A549 (cell line): ENCODE results near the gene LIN7B. TPM values are rescaled to one million over a fixed set of nuclear protein-coding genes. Genes with fewer than 3 reads are reported as not detected.

Experiments
- ATAC-seq, 2 experiments: fragments of 200-7000 bp in 1 of 2; fragments of >200 bp in 1 of 2; cut with Nextera tagmentation in 1 of 2; cut with Tn5 transposase in 1 of 2; 3 replicates each; pipeline versions ENCODE4 v1.8.0 to v1.9.1; 2018 to 2020; ENCODE audit warnings: mild to moderate bottlenecking in 1 of 2, moderate library complexity in 1 of 2
- CTCF ChIA-PET: fragments of 300-600 bp; sonication (Branson Sonifier 250); formaldehyde crosslinking; extraction: SDS; loops from one replicate; lab custom pipeline; 2021; ENCODE audit warnings: antibody characterized with exemption, inconsistent platforms; lab: Yijun Ruan, JAX
- POLR2A ChIA-PET: fragments of 350-600 bp; formaldehyde crosslinking; extraction: SDS; loops from one replicate; lab custom pipeline; 2021; ENCODE audit warnings: antibody characterized with exemption, inconsistent platforms; lab: Yijun Ruan, JAX
- DNase-seq, 2 experiments: peaks; one replicate each; pipeline versions ENCODE4 v3.0.0 to v3.0.0-alpha.2; 2011 to 2016; ENCODE audit warnings: low read depth in 1 of 2, low spot score in 1 of 2
- FAIRE-seq: peaks from 2 replicates; lab custom pipeline; 2011; peaks lifted over from hg19 to GRCh38; lab: Jason Lieb, UNC
- H3K27ac ChIP-seq, 2 experiments: fragments of >200 bp; sonication (Bioruptor Twin); formaldehyde crosslinking; 3 replicates each; pipeline ENCODE4 v1.5.1; 2016 to 2017
- H3K4me1 ChIP-seq: fragments of >200 bp; sonication (Bioruptor Twin); formaldehyde crosslinking; 3 replicates; pipeline ENCODE4 v1.6.1; 2016
- H3K4me2 ChIP-seq: fragments of >200 bp; sonication (Bioruptor Twin); formaldehyde crosslinking; 3 replicates; pipeline ENCODE4 v1.6.1; 2016
- H3K4me3 ChIP-seq: fragments of >200 bp; sonication (Bioruptor Twin); formaldehyde crosslinking; 3 replicates; pipeline ENCODE4 v1.5.1; 2016
- H3K9me3 ChIP-seq: fragments of >200 bp; sonication (Bioruptor Twin); formaldehyde crosslinking; 3 replicates; pipeline ENCODE4 v1.6.1; 2016
- ATOH8 ChIP-seq: fragments of 250-450 bp; sonication (Bioruptor Pico); IDR thresholded peaks from 2 replicates; pipeline ENCODE4 v1.5.0; 2020; ENCODE audit warnings: low read depth, mild to moderate bottlenecking, moderate library complexity
- EHMT2 ChIP-seq: fragments of 200-600 bp; sonication (generic); IDR thresholded peaks from 2 replicates; pipeline ENCODE4 v1.6.1; 2016; ENCODE audit warnings: antibody characterized with exemption, low read depth, mild to moderate bottlenecking, moderate library complexity
- HMGXB4 ChIP-seq: fragments of 250-450 bp; sonication (Bioruptor Pico); IDR thresholded peaks from 2 replicates; pipeline ENCODE4 v1.5.0; 2021; ENCODE audit warnings: mild to moderate bottlenecking, moderate library complexity, borderline replicate concordance
- HOXA7 ChIP-seq: fragments of 250-450 bp; sonication (Bioruptor Pico); IDR thresholded peaks from 2 replicates; pipeline ENCODE4 v1.5.0; 2020; ENCODE audit warnings: mild to moderate bottlenecking, moderate library complexity
- HOXB5 ChIP-seq: fragments of 250-450 bp; sonication (Bioruptor Pico); IDR thresholded peaks from 2 replicates; pipeline ENCODE4 v1.5.0; 2020; ENCODE audit warnings: mild to moderate bottlenecking, moderate library complexity
- POLR2A ChIP-seq: IDR thresholded peaks from 2 replicates; pipeline ENCODE4 v1.6.1; 2012; ENCODE audit warnings: mild to moderate bottlenecking, low read length
- REST ChIP-seq: fragments of 200-600 bp; sonication (generic); IDR thresholded peaks from 2 replicates; pipeline ENCODE4 v1.6.1; 2016; ENCODE audit warnings: antibody characterized with exemption, mild to moderate bottlenecking, moderate library complexity
- SREBF2 ChIP-seq: fragments of 450-650 bp; IDR thresholded peaks from 2 replicates; pipeline ENCODE4 v1.6.1; 2014; ENCODE audit warnings: mild to moderate bottlenecking, moderate library complexity
- TFCP2L1 ChIP-seq: fragments of 250-450 bp; sonication (Bioruptor Pico); IDR thresholded peaks from 2 replicates; pipeline ENCODE4 v1.5.0; 2021; ENCODE audit warnings: mild to moderate bottlenecking
- USF2 ChIP-seq: fragments of 450-650 bp; IDR thresholded peaks from 2 replicates; pipeline ENCODE4 v1.6.1; 2014; ENCODE audit warnings: antibody characterized with exemption
- WGBS: methylation state at CpG from one replicate; pipeline ENCODE4 v1.1.6; 2017; ENCODE audit errors: missing lambda C conversion rate; 5-methylcytosine and 5-hydroxymethylcytosine counted together
- polyA plus RNA-seq, 4 experiments: library from polyadenylated mRNA; depleted of rRNA in 3 of 4; stranded (reverse); fragments of >200 nt; fragmentation: RNase III in 1 of 4; extraction: RNeasy Plus Mini Kit Qiagen cat#74134 plus additional on column Dnase treatment in 1 of 4; gene quantifications; 2 replicates in 3 of 4; 3 replicates in 1 of 4; pipeline ENCODE4 v1.2.3, GENCODE V29; 2011 to 2017

Gene LIN7B
- polyA plus RNA-seq, 2 of the 4 experiments (the other 2 are of a cell fraction): 5.4 to 7.1 TPM

GRCh38 chr19:49148044-49148682 is 34.0 kb downstream of the LIN7B start:
- Histone ChIP-seq H3K9me3 (no peaks in the 10 kb centered on the region), H3K4me1 (peaks cover 31% of the 10 kb centered on the region), H3K4me2 (peak overlapping the region; percentile 100; the same call in 2 of the 3 replicates), H3K27ac (no peak overlapping the region), H3K4me3 (no peak overlapping the region)
- FAIRE-seq (no peak), DNase-seq (no peak), ATAC-seq (no peak)
- no peak for TF ChIP-seq HOXB5
- no peak for TF ChIP-seq ATOH8
- TF ChIP-seq EHMT2: no peak
- TF ChIP-seq HOXA7 (CRISPR knock-in tag): no peak
- no peak for TF ChIP-seq SREBF2
- no peak for TF ChIP-seq TFCP2L1 (CRISPR knock-in tag)
- CTCF ChIA-PET: interaction anchor here (0.6 to 15.0 kb wide), 11 partner anchors 19 to 515 kb away, joined by 3 to 298 read pairs (median 7); partner anchors contain the start of genes LIN7B and PPFIA3
- 76% methylated on average over 11 of the region's 11 CpGs for WGBS
- POLR2A ChIA-PET: interaction anchor here (0.6 to 2.7 kb wide), 2 partner anchors 20 to 68 kb away, joined by 3 to 14 read pairs; no protein-coding TSS in a partner anchor

- Histone ChIP-seq H3K4me2 (peak overlapping the region; percentile 100), H3K4me3 (peak overlapping the region; percentile 68), H3K27ac (peak overlapping the region; percentile 76 to 83), H3K4me1 (peaks cover 31% of the 10 kb centered on the region), H3K9me3 (no peaks in the 10 kb centered on the region)
- FAIRE-seq (no peak), ATAC-seq (peak; percentile 32 to 71), DNase-seq (peak; percentile 96 to 98)
- TF ChIP-seq USF2 (no peak), REST (peak; percentile 85), HMGXB4 (CRISPR knock-in tag) (no peak), POLR2A (peak; percentile 33; the same call in 1 of the 2 replicates)
- POLR2A ChIA-PET: interaction anchor here (0.6 to 2.7 kb wide), 6 partner anchors 21 to 304 kb away, joined by 3 to 14 read pairs (median 4); partner anchors contain the start of genes ALDH16A1, GYS1, PPFIA3 and RUVBL2
- 16% methylated on average over 40 of the region's 49 CpGs for WGBS
- CTCF ChIA-PET: interaction anchor here (0.5 to 15.0 kb wide), 17 partner anchors 20 to 515 kb away, joined by 3 to 298 read pairs (median 5); partner anchors contain the start of genes LIN7B and PPFIA3
Measured at GRCh38 chr19:49148784-49149651, 34.8 kb downstream of the LIN7B start.
